Raji (cell line): ENCODE measurements around the gene SSR1.

ENCODE experiments used
- POLR2A ChIP-seq: IDR thresholded peaks from 2 replicates; pipeline ENCODE4 v1.6.1; 2011; ENCODE audit warnings: low read depth, low read length, control low read depth; ENCODE audit not compliant: insufficient read depth

SSR1 gene

DNA sequence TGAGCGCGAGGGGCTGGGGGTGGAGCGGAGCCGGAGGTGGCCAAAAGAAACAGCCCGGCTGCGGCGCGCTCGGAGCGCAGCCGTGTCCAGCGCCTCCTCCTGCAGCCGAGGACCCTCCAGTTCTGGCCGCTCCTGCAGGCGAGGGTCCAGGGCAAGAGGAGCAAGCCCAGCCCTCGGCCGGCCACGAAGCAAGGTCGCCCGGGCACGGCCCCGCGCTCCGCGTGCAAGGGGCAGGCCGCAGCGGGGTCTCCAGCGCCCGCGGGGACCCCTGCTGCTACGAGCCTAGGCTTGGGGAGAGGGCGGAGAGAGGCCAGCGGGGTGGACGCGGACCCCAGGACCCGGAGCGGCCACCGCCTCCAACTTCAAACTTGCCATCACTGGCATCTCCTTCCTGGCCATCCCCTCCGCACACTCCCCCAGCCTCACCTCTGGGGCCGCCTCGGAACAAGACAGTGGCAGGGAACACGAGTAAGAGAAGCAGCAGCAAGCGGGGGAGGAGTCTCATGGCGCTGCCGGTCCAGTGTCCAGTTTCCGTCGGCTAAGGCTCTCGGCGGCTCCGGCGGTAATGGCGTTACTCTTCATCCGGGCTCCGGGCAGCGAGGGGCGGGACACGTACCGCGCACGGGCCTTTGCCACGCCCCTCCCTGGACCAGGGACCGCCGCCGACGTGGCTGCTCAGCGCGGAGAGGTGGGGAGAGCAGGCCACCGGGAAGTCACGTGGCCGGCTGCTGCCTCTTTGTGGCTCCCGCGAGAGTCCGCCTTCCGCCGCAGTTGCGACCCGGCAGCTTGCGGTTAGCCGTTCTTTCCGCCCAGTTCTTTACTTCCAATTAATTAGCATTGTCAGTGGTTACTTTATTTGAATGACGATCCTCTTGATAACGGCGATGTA, at the start of gene SSR1:
Gene SSR1, minus strand, starts transcription at position 584 of the 889 bp plus-strand sequence. Its CDS starts 79 bp downstream, at position 505.
- TF ChIP-seq POLR2A = peak; percentile 90

DNA sequence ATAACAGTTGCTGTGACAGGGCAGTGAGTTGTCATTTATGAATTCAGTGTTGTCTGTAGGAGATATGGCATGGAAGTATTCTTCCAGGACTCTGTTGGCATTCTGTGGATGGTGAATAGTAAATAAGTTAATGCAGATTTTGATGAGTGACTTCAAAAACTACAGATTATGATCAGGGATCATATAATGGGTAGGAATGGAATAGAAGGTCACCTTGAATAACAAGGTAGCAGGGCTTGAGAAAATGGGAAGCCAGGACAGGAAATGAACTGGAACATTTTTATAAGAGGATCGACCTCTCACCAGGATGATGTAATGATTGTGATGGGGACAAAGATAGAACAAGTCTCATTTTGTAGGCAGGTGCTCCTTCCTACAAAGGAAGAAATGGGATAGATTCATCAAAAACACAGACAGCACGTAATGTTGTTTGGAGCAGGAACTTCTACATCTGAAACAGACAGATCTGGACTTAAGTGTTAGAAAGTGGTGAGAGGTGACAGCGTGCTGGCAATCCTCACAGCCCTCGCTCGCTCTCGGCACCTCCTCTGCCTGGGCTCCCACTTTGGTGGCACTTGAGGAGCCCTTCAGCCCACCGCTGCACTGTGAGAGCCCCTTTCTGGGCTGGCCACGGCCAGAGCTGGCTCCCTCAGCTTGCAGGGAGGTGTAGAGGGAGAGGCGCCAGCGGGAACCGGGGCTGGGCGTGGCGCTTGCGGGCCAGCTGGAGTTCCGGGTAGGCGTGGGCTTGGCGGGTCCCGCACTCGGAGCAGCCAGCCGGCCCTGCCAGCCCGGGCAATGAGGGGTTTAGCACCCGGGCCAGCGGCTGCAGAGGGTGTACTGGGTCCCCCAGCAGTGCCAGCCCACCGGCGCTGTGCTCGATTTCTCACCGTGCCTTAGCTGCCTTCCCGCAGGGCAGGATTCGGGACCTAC, 30.8 kb upstream of the SSR1 start:
- TF ChIP-seq POLR2A = no peak

DNA sequence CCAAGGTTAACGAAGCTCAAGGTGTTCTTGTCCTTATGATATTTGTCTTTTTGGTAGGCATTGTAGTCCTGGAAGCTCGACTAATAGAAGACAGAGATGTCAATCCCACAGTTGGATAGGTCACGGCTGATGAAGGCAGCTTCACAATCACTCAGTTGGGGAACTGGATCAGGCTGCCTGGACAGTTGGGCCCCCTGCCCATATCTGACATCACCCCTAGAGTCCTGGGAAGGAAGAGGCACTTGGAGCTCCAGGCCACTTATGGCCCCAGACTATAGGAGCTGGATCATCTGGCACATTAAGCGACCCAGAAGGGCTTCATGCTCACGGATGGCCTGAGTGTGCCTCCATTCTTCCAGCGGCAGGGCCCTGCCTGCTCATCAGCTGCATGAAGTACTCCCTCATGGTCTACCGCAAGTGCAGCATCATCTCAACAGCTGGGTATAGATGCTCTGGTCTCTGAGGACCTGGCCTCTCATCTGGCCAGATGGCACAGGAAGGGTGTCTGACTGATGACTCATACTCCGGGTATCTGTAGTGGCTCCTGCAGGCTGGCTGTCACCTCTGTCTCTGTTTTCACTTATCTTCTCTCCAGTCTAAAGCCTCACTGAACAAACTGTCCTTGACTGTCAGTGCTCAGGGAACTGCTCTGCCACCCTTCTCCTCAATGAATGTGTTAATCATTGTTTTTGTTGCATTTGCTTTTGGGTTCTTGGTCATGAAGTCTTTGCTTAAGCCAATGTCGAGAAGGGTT, 29.2 kb upstream of the SSR1 start:
- TF ChIP-seq POLR2A = no peak

DNA sequence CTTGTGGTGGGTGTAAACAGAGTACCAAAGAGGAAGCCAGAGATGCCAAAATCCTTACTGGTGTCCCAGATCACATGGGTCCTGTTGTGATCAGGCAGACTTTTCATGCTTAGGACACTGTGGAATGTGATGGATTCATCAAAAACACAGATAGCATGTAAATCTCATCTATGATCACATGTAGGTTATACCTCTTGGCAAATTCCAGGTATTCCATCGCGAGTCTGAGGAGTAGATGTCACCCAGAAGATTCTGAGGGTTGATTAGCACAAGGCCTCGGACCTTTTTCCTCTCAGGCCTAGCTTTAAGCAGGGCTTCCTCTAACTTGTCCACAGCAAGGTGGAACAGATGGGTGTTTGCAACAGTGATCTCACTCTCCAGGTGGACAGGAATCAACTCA, 28.3 kb upstream of the SSR1 start:
- no peak for TF ChIP-seq POLR2A

DNA sequence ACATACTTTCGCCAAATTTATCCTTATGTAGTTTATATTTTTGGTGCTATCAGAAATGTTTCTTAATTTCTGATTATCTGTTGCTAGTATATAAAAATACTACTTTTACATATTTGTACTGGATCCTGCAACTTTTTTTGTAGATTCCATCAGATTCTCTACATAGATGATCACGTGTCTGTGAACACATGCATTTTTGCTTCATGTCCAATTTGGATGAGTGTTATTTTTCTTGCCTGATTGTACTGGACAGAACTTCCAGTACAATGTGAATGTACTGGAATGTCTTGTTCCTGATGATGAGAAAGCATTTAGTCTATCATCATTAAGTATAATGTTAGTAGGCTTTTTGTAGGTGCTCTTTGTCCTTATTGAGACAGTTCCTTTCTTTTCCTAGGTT, 25.0 kb upstream of the SSR1 start:
- no peak for TF ChIP-seq POLR2A

DNA sequence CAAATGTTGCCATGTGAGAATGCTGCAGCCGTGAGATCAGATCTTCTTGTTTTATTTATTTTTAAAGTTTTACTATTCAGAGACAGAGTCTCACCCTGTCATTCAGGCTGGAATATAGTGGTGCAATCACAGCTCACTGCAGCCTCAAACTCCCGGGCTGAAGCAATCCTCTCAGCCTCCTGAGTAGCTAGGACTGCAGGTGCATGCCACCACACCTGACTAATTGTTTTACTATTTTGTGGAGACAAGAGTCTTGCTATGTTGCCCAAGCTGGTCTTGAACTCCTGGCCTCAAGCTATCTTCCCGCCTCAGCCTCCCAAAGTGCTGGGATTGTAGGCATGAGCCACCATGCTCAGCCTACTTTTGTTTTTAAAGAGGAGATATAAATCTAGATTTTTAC, 22.5 kb upstream of the SSR1 start:
- TF ChIP-seq POLR2A = no peak

DNA sequence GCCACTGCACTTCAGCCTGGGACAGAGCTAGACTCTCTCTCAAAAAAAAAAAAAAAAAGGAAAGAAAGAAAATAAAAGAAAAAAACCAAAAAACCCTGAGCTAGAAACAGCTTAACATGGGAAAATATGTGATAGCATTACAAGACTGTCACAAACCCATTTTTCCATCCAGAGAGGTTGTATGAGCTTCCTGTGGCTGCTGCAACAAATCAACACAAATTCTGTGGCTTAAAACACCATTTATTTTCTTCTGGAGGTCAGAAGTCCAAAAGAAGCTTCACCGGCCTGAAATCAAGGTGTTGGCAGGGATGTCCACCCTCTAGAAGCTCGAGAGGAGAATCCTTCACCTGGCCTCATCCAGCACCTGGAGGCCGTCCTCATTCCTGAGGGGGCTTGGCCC, 21.7 kb upstream of the SSR1 start:
- no peak for TF ChIP-seq POLR2A

DNA sequence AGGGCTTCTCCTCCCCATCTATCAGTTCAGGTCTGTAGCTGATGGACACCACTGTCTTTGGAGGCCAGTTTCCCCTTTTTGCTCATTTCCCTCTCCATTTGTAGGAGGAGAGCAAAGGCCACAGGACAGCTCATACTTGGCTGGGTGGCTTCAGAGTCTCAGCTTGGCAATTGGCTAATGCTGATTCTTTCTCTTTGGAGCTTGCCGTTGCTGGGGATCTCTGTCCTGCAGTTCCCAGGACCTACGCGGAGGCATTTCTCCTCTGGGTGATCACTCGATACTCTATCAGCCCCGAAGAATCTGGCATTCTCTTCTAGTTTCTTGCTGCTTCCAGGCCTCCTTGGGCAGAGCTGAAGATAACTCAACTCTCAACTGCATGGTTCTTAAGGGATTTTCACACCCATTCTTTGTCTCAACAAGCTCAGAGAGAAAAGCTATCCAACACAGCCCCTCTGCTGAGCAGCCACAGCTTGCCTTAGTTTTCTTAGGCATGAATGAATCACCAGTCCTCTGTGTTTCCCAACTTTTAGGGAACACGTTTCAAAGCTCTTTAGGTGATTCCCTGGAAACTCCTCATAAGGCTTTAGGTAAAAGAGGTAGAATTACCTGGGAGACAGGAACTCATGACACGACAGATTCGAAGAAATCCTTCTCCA, 19.2 kb upstream of the SSR1 start:
- TF ChIP-seq POLR2A = no peak

DNA sequence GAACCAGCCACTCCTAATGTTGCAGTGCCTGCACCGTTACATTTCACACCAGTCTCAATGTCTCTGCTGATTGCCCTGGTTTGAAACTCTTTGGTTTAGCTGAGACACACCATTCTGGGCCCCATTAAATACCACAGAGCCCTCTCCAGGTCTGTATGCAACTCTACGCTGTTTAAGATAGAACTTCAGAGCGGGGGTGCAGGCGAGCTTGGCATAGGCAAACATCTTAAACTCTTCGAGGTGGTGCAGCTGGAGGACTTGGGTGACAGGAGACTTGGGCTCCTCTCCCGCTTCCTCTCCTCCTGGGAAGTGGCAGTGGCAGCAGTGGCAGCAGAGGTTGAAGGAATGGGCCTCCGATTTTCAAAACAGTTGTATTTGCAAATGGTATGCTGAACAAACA, 18.5 kb upstream of the SSR1 start:
- TF ChIP-seq POLR2A = no peak

DNA sequence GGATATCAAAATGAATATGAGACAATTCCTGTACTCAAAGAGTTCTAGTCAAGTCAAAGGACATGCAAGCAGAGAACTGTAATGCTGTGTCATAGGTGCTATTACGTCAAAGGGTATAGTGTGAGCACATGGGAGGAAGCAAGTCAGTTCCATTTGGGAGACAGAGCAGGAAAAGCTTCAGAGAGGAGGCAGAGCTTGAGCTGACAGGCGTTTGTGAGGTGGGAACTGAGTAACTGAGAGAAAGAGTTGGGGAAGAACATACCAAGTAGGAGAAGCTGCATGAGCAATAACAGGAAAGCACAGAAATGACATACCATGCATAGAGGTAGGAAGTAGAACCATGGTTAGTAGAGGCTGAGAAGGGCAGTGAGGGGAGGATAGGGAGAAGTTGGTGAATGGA, 15.2 kb upstream of the SSR1 start:
- no peak for TF ChIP-seq POLR2A

DNA sequence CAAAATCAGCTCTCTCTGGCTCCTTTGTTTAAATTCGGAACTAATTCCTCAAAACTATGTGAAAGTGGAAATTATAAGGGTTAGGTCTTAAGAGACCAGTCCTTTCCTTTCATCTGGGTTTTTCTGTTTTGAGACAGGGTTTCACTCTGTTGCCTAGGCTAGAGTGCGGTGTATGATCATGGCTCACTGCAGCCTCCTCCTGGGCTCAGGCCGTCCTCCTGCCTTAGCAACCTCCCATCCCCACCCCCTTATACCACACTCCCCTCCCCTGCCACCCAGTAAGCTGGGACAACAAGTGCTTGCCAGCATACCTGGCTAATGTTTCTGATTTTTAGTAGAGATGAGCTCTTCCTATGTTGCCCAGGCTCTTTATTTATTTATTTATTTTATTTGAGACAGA, 12.8 kb upstream of the SSR1 start:
- no peak for TF ChIP-seq POLR2A

DNA sequence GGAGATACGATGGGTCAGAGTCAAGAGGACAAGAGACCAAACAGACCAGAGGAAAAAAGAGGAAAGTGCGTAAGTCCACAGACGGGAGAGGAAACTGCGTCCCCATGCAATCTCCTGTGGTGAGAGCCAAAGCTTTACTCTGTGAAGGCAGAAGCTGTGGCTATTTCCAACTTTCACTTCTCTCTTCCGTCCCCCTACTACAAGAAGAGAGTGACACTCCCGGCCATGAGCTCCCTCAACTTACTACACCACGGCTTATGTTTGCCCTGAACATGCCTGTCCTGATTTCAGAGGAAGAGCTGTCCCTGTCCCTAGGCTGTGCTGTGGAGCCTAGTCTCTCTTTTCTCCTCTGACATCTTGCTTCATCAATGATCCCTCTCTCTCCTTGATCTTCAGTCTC, 11.5 kb upstream of the SSR1 start:
- TF ChIP-seq POLR2A = no peak

DNA sequence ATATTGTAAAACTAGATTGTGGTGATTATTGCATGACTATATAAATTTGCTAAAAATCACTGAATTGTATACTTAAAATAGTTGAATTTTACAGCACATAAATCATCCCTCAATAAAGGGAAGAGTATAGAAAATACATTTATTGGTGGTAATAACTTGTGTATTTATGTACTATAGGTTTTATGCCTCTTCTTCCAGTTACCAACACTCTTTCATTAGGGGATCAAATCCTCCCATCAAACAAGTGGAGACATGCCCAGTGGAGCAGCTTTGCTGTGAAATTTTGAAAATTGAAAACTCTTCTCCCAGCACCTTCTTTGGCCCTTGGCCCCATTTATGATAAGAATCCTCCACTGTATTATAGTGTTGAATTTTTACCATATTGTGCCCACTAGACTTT, 10.1 kb upstream of the SSR1 start:
- TF ChIP-seq POLR2A = no peak

DNA sequence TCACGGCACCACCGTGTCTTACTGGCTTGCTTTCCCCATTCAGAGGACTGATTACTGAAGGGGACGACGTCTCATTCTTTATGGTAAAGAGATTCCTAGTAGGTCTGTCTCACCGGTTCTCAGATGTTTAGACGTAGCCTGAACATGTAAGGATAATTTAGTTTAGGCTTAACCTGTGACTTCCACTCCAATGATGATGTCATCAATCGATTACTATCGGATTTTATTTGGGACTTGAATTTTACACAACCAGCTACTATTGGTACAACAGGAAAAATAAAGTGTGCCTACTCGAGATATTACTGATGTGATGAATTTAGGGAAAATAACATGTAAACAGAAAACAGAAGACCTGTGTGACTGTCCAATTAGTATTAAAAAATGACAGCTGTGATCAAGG, 4.5 kb upstream of the SSR1 start:
- no peak for TF ChIP-seq POLR2A
